Endodermal cell (in vitro differentiated cells): ENCODE measurements around the gene INTS11. TPM values are rescaled to one million over a fixed set of nuclear protein-coding genes. Genes with fewer than 3 reads are reported as not detected.

Experiments used
- DNase-seq: peaks from one replicate; pipeline ENCODE4 v3.0.0-alpha.2; 2017
- H3K27ac ChIP-seq: 2 replicates; pipeline ENCODE4 v1.5.1; 2013; ENCODE audit warnings: mild to moderate bottlenecking, low read depth, low read length, moderate library complexity
- H3K27me3 ChIP-seq: 2 replicates; pipeline ENCODE4 v1.6.1; 2013; ENCODE audit warnings: mild to moderate bottlenecking, low read length, moderate library complexity; ENCODE audit not compliant: insufficient read depth, control insufficient read depth, poor library complexity, severe bottlenecking
- H3K36me3 ChIP-seq: 2 replicates; pipeline ENCODE4 v1.7.0; 2013; ENCODE audit warnings: mild to moderate bottlenecking, low read length, moderate library complexity; ENCODE audit not compliant: control insufficient read depth, insufficient read depth
- H3K4me1 ChIP-seq: one replicate; pipeline ENCODE4 v1.7.0; 2013; ENCODE audit warnings: low read length; ENCODE audit not compliant: control insufficient read depth, insufficient read depth
- H3K4me3 ChIP-seq: 2 replicates; pipeline ENCODE4 v1.5.1; 2013; ENCODE audit warnings: mild to moderate bottlenecking, low read length, moderate library complexity
- H3K9ac ChIP-seq: 2 replicates; pipeline ENCODE4 v1.6.1; 2013; ENCODE audit warnings: mild to moderate bottlenecking, low read length, moderate library complexity; ENCODE audit not compliant: poor library complexity, severe bottlenecking; ENCODE audit errors: extremely low read depth
- H3K9me3 ChIP-seq: 2 replicates; pipeline ENCODE4 v1.6.1; 2013; ENCODE audit warnings: mild to moderate bottlenecking, low read length, moderate library complexity; ENCODE audit not compliant: control insufficient read depth
- H3K27ac Mint-ChIP-seq: 2 replicates; pipeline ENCODE4 v1.8.0; 2020; ENCODE audit warnings: mixed read lengths
- H3K27me3 Mint-ChIP-seq: 2 replicates; pipeline ENCODE4 v1.8.0; 2021; ENCODE audit warnings: mild to moderate bottlenecking, mixed read lengths; ENCODE audit not compliant: insufficient read depth
- H3K36me3 Mint-ChIP-seq: 2 replicates; pipeline ENCODE4 v1.8.0; 2020; ENCODE audit warnings: low read depth, mixed read lengths
- H3K4me1 Mint-ChIP-seq: 2 replicates; pipeline ENCODE4 v1.8.0; 2020; ENCODE audit warnings: mixed read lengths
- H3K4me3 Mint-ChIP-seq: 2 replicates; pipeline ENCODE4 v1.8.0; 2020; ENCODE audit warnings: mild to moderate bottlenecking, moderate library complexity, mixed read lengths
- H3K9me3 Mint-ChIP-seq: 2 replicates; pipeline ENCODE4 v1.8.0; 2020; ENCODE audit warnings: mild to moderate bottlenecking, mixed read lengths
- WGBS, 2 experiments: methylation state at CpG; one replicate each; pipeline versions ENCODE4 v1.1.5 to v1.1.7; 2013; ENCODE audit warnings: missing lambda C conversion rate in 2 of 2, mixed read lengths in 1 of 2; ENCODE audit not compliant: insufficient coverage in 1 of 2, insufficient read length in 1 of 2; 5-methylcytosine and 5-hydroxymethylcytosine counted together
- total RNA-seq, 2 donors: library from RNA; stranded (reverse); fragmentation: NEBNext Ultra II Directional in 1 of 2; extraction: Animal tissue kit (Norgen Biotek cat#: 25700) in 1 of 2; gene quantifications; 2 replicates in 1 of 2; 3 replicates in 1 of 2; pipeline ENCODE4 v1.2.1, GENCODE V29; 2021
- TF ChIP-seq, protein P1 (sequence below): fragments of 200-600 bp; sonication (generic); conservative IDR thresholded peaks from 2 replicates; pipeline ENCODE4 v1.5.0; 2021; ENCODE audit warnings: antibody characterized with exemption, mild to moderate bottlenecking

Gene INTS11
- total RNA-seq, 2 donors from 2014 or later, result 146 to 153 TPM

DNA sequence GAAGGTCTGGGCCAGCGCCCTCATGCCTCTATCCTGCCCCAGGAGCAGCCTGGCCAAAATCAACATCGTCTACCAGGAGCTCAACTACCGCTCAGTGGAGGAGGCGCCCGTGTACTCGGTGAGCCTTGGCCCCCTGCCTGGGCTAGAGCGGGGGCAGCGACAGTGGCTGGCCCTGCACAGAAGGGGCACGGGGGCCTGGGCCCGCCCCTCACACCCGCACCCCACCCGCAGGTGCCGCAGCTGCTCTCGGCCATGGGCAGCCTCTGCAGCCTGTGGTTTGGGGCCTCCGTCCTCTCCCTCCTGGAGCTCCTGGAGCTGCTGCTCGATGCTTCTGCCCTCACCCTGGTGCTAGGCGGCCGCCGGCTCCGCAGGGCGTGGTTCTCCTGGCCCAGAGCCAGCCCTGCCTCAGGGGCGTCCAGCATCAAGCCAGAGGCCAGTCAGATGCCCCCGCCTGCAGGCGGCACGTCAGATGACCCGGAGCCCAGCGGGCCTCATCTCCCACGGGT lies 33.4 kb downstream of the INTS11 start:
- Histone ChIP-seq H3K36me3 (no peaks in the 10 kb centered on the region), H3K9me3 (no peaks in the 10 kb centered on the region), H3K4me3 (no peak overlapping the region), H3K27me3 (no peaks in the 10 kb centered on the region), H3K4me1 (no peaks in the 10 kb centered on the region), H3K27ac (no peak overlapping the region), H3K9ac (no peak overlapping the region)
- Mint-ChIP-seq H3K27me3 (no peaks in the 10 kb centered on the region), H3K27ac (no peak overlapping the region), H3K4me1 (no peaks in the 10 kb centered on the region), H3K36me3 (no peaks in the 10 kb centered on the region), H3K4me3 (no peak overlapping the region), H3K9me3 (peaks cover 2% of the 10 kb centered on the region)
- WGBS, 2 experiments, result 88 to 100% methylated on average over 3 to 28 of the region's 28 CpGs
- DNase-seq, result no peak
- TF ChIP-seq, protein P1, sequence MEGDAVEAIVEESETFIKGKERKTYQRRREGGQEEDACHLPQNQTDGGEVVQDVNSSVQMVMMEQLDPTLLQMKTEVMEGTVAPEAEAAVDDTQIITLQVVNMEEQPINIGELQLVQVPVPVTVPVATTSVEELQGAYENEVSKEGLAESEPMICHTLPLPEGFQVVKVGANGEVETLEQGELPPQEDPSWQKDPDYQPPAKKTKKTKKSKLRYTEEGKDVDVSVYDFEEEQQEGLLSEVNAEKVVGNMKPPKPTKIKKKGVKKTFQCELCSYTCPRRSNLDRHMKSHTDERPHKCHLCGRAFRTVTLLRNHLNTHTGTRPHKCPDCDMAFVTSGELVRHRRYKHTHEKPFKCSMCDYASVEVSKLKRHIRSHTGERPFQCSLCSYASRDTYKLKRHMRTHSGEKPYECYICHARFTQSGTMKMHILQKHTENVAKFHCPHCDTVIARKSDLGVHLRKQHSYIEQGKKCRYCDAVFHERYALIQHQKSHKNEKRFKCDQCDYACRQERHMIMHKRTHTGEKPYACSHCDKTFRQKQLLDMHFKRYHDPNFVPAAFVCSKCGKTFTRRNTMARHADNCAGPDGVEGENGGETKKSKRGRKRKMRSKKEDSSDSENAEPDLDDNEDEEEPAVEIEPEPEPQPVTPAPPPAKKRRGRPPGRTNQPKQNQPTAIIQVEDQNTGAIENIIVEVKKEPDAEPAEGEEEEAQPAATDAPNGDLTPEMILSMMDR, result no peak

DNA sequence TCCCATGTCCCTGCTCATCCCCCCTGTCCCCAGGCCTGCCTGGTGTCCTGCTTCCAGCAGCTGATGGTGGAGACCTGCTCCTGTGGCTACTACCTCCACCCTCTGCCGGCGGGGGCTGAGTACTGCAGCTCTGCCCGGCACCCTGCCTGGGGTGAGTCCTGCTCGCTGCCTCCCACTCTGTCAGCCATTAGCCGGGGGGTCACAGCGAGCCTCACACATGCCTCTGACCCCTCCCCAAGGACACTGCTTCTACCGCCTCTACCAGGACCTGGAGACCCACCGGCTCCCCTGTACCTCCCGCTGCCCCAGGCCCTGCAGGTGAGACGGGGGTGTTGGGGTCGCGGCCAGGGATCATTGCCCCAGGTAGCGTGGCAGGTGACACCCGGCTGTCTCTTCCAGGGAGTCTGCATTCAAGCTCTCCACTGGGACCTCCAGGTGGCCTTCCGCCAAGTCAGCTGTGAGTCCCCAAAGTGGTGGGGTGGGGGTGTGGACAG lies 34.2 kb downstream of the INTS11 start:
- WGBS, 2 experiments, result 76 to 77% methylated on average over 6 to 15 of the region's 15 CpGs
- H3K27ac Mint-ChIP-seq, result no peak overlapping the region
- DNase-seq, result peak; percentile 94
- no peaks in the 10 kb centered on the region for H3K4me1 ChIP-seq
- no peak overlapping the region for H3K9ac ChIP-seq
- H3K9me3 ChIP-seq, result no peaks in the 10 kb centered on the region
- TF ChIP-seq, protein P1, result peak; percentile 73
- peaks cover 2% of the 10 kb centered on the region for H3K9me3 Mint-ChIP-seq
- H3K4me3 ChIP-seq, result no peak overlapping the region
- H3K36me3 Mint-ChIP-seq, result no peaks in the 10 kb centered on the region
- H3K4me3 Mint-ChIP-seq, result no peak overlapping the region
- H3K27me3 ChIP-seq, result no peaks in the 10 kb centered on the region
- no peak overlapping the region for H3K27ac ChIP-seq
- no peaks in the 10 kb centered on the region for H3K36me3 ChIP-seq
- H3K4me1 Mint-ChIP-seq, result no peaks in the 10 kb centered on the region
- no peaks in the 10 kb centered on the region for H3K27me3 Mint-ChIP-seq

DNA sequence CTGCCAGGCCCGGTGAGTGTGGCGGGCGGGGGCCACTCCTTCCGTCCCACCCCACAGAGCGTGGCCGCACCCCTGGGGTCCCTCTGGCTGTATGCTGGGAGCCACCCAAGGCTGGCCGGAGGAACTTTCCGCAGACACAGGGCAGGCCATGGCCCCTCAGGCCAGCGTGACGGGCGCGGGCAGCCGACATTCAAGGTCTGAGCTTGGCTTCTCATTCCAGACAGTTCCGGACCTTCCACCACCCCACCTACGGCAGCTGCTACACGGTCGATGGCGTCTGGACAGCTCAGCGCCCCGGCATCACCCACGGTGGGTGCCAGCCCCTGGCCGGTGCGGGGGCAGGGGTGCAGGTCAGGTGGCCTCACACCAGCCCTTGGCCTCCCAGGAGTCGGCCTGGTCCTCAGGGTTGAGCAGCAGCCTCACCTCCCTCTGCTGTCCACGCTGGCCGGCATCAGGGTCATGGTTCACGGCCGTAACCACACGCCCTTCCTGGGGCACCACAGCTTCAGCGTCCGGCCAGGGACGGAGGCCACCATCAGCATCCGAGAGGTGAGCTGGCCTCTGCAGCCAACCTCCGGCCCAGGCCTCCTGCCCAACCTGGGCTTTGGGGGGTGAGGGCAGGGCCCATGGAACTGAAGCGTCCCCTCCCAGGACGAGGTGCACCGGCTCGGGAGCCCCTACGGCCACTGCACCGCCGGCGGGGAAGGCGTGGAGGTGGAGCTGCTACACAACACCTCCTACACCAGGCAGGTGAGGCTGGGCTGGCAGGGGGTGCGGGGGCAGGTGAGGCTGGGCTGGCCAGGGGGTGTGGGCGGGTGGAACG lies 37.0 kb downstream of the INTS11 start:
- Histone ChIP-seq H3K4me1 (no peaks in the 10 kb centered on the region), H3K27ac (no peak overlapping the region), H3K4me3 (no peak overlapping the region), H3K9ac (no peak overlapping the region), H3K9me3 (no peaks in the 10 kb centered on the region), H3K27me3 (no peaks in the 10 kb centered on the region), H3K36me3 (no peaks in the 10 kb centered on the region)
- Mint-ChIP-seq H3K4me1 (no peaks in the 10 kb centered on the region), H3K36me3 (no peaks in the 10 kb centered on the region), H3K27ac (no peak overlapping the region), H3K9me3 (peaks cover 2% of the 10 kb centered on the region), H3K27me3 (no peaks in the 10 kb centered on the region), H3K4me3 (no peak overlapping the region)
- TF ChIP-seq, protein P1, result no peak
- no peak for DNase-seq
- 91 to 93% methylated on average over 26 to 46 of the region's 46 CpGs for WGBS, 2 experiments
